H9 (cell line): ENCODE results near the gene VWF. TPM values are rescaled to one million over a fixed set of nuclear protein-coding genes. Genes with fewer than 3 reads are reported as not detected.

Experiments
- DNase-seq: peaks from one replicate; pipeline ENCODE4 v3.0.0-alpha.2; 2017
- H2AFZ ChIP-seq: one replicate; pipeline ENCODE4 v1.6.1; 2013; ENCODE audit warnings: mild to moderate bottlenecking, low read length, control low read depth, moderate library complexity
- H2AK5ac ChIP-seq: 2 replicates; pipeline ENCODE4 v1.6.1; 2013; ENCODE audit warnings: low read length, control low read depth, mixed read lengths; ENCODE audit not compliant: insufficient read length
- H2BK120ac ChIP-seq: one replicate; pipeline ENCODE4 v1.6.1; 2013; ENCODE audit warnings: low read depth, mild to moderate bottlenecking, low read length, control low read depth, inconsistent platforms; ENCODE audit not compliant: poor library complexity, severe bottlenecking
- H2BK12ac ChIP-seq: 2 replicates; pipeline ENCODE4 v1.6.1; 2013; ENCODE audit warnings: low read length, control low read depth, mixed read lengths, low read depth; ENCODE audit not compliant: insufficient read length
- H2BK15ac ChIP-seq: 2 replicates; pipeline ENCODE4 v1.6.1; 2013; ENCODE audit warnings: low read depth, low read length, control low read depth
- H2BK20ac ChIP-seq: one replicate; pipeline ENCODE4 v1.6.1; 2013; ENCODE audit warnings: low read depth, mild to moderate bottlenecking, low read length, control low read depth, inconsistent platforms; ENCODE audit not compliant: poor library complexity, severe bottlenecking
- H2BK5ac ChIP-seq: 2 replicates; pipeline ENCODE4 v1.6.1; 2013; ENCODE audit warnings: low read length, control low read depth, mixed read lengths; ENCODE audit not compliant: insufficient read length
- H3K14ac ChIP-seq: 2 replicates; pipeline ENCODE4 v1.6.1; 2013; ENCODE audit warnings: low read length, control low read depth; ENCODE audit not compliant: insufficient read depth
- H3K18ac ChIP-seq: 2 replicates; pipeline ENCODE4 v1.6.1; 2013; ENCODE audit warnings: low read depth, mild to moderate bottlenecking, mixed read lengths, low read length, control low read depth; ENCODE audit not compliant: insufficient read length
- H3K23ac ChIP-seq: 2 replicates; pipeline ENCODE4 v1.6.1; 2013; ENCODE audit warnings: low read length, control low read depth, mixed read lengths, low read depth; ENCODE audit not compliant: insufficient read length
- H3K23me2 ChIP-seq: 2 replicates; pipeline ENCODE4 v1.6.1; 2013; ENCODE audit warnings: low read depth, mild to moderate bottlenecking, mixed read lengths, low read length, control low read depth; ENCODE audit not compliant: insufficient read length, poor library complexity, severe bottlenecking
- H3K27ac ChIP-seq: 2 replicates; pipeline ENCODE4 v1.5.1; 2013; ENCODE audit warnings: low read length, control low read depth, mixed read lengths, low read depth; ENCODE audit not compliant: insufficient read length
- H3K27me3 ChIP-seq: 2 replicates; pipeline ENCODE4 v1.6.1; 2013; ENCODE audit warnings: low read length, control low read depth, inconsistent platforms; ENCODE audit not compliant: insufficient read depth
- H3K4ac ChIP-seq: 2 replicates; pipeline ENCODE4 v1.6.1; 2013; ENCODE audit warnings: low read depth, mild to moderate bottlenecking, control low read depth, inconsistent platforms, low read length, moderate library complexity
- H3K4me1 ChIP-seq: 2 replicates; pipeline ENCODE4 v1.6.1; 2013; ENCODE audit warnings: low read length, control low read depth, inconsistent platforms; ENCODE audit not compliant: insufficient read depth
- H3K4me2 ChIP-seq: 2 replicates; pipeline ENCODE4 v1.6.1; 2013; ENCODE audit warnings: low read length, control low read depth, mixed read lengths; ENCODE audit not compliant: insufficient read length, insufficient read depth
- H3K56ac ChIP-seq: 2 replicates; pipeline ENCODE4 v1.6.1; 2013; ENCODE audit warnings: low read depth, mild to moderate bottlenecking, mixed read lengths, low read length, control low read depth; ENCODE audit not compliant: insufficient read length
- H3K79me1 ChIP-seq: 2 replicates; pipeline ENCODE4 v1.6.1; 2013; ENCODE audit warnings: low read depth, mild to moderate bottlenecking, moderate library complexity, low read length, control low read depth, inconsistent platforms; ENCODE audit not compliant: insufficient read depth, poor library complexity, severe bottlenecking
- H3K79me2 ChIP-seq: 2 replicates; pipeline ENCODE4 v1.6.1; 2013; ENCODE audit warnings: low read length, control low read depth, inconsistent platforms; ENCODE audit not compliant: insufficient read depth
- H3K9ac ChIP-seq: 2 replicates; pipeline ENCODE4 v1.6.1; 2013; ENCODE audit warnings: low read length, control low read depth, mixed read lengths; ENCODE audit not compliant: insufficient read length; ENCODE audit errors: extremely low read depth
- H3K9me3 ChIP-seq: one replicate; pipeline ENCODE4 v1.6.1; 2013; ENCODE audit warnings: low read depth, low read length, inconsistent platforms; ENCODE audit not compliant: control insufficient read depth
- H3T11ph ChIP-seq: one replicate; pipeline ENCODE4 v1.6.1; 2013; ENCODE audit warnings: mild to moderate bottlenecking, low read length, control low read depth, inconsistent platforms
- H4K20me1 ChIP-seq: one replicate; pipeline ENCODE4 v1.6.1; 2013; ENCODE audit not compliant: control insufficient read depth, insufficient read length, insufficient read depth
- H4K5ac ChIP-seq: 2 replicates; pipeline ENCODE4 v1.6.1; 2013; ENCODE audit warnings: low read depth, mild to moderate bottlenecking, mixed read lengths, low read length, control low read depth; ENCODE audit not compliant: insufficient read length
- H4K8ac ChIP-seq: replicated peaks from 2 replicates; pipeline ENCODE4 v1.6.1; 2013; ENCODE audit warnings: low read length, control low read depth, mixed read lengths, low read depth; ENCODE audit not compliant: insufficient read length
- H4K91ac ChIP-seq: 2 replicates; pipeline ENCODE4 v1.6.1; 2013; ENCODE audit warnings: low read depth, mild to moderate bottlenecking, moderate library complexity, mixed read lengths, low read length, control low read depth; ENCODE audit not compliant: insufficient read length
- H3K27ac Mint-ChIP-seq, 3 experiments: 2 replicates in 2 of 3; 3 replicates in 1 of 3; pipeline ENCODE4 v1.8.0; 2020 to 2021; ENCODE audit warnings: mixed read lengths in 3 of 3, mild to moderate bottlenecking in 1 of 3, moderate library complexity in 1 of 3
- H3K27me3 Mint-ChIP-seq: 2 replicates; pipeline ENCODE4 v1.8.0; 2021; ENCODE audit warnings: low read depth, mild to moderate bottlenecking, moderate library complexity, mixed read lengths
- H3K36me3 Mint-ChIP-seq, 3 experiments: 2 replicates in 2 of 3; 3 replicates in 1 of 3; pipeline ENCODE4 v1.8.0; 2020 to 2021; ENCODE audit warnings: low read depth in 3 of 3, mixed read lengths in 3 of 3; ENCODE audit not compliant: insufficient read depth in 1 of 3
- H3K4me1 Mint-ChIP-seq, 2 experiments: 2 replicates each; pipeline ENCODE4 v1.8.0; 2020; ENCODE audit warnings: mixed read lengths in 2 of 2
- H3K4me3 Mint-ChIP-seq, 2 experiments: 2 replicates in 1 of 2; 3 replicates in 1 of 2; pipeline ENCODE4 v1.8.0; 2020 to 2021; ENCODE audit warnings: mild to moderate bottlenecking in 2 of 2, mixed read lengths in 2 of 2, moderate library complexity in 1 of 2
- H3K9me3 Mint-ChIP-seq, 2 experiments: 2 replicates in 1 of 2; 3 replicates in 1 of 2; pipeline ENCODE4 v1.8.0; 2020; ENCODE audit warnings: mild to moderate bottlenecking in 2 of 2, mixed read lengths in 2 of 2, moderate library complexity in 1 of 2
- CTCF ChIP-seq: fragments of 200-600 bp; sonication (generic); conservative IDR thresholded peaks from 3 replicates; pipeline ENCODE4 v1.8.0; 2021; ENCODE audit warnings: antibody characterized with exemption, mild to moderate bottlenecking
- WGBS: extraction: QIAGEN DNeasy Blood & Tissue Kit; methylation state at CpG from one replicate; pipeline ENCODE4 v1.1.7; 2013; ENCODE audit warnings: missing lambda C conversion rate, low lambda C conversion rate, mixed read lengths; ENCODE audit not compliant: insufficient read length; ENCODE audit errors: extremely low coverage; 5-methylcytosine and 5-hydroxymethylcytosine counted together
- total RNA-seq: library from RNA; stranded (reverse); gene quantifications from 2 replicates; pipeline ENCODE4 v1.2.1, GENCODE V29; 2021

Gene VWF
- total RNA-seq, 1 experiment from 2014 or later = 0.17 TPM

- Histone ChIP-seq H3K79me2 (no peaks in the 10 kb centered on the region), H3K23ac (no peak overlapping the region), H2BK120ac (no peak overlapping the region), H3K27ac (no peak overlapping the region), H2BK5ac (no peak overlapping the region), H3T11ph (no peak overlapping the region), H3K79me1 (no peaks in the 10 kb centered on the region), H4K5ac (no peak overlapping the region), H3K9ac (no peak overlapping the region), H3K18ac (no peak overlapping the region), H2BK12ac (no peak overlapping the region), H3K56ac (no peak overlapping the region), H2AK5ac (no peak overlapping the region), H2BK15ac (no peak overlapping the region), H4K91ac (no peak overlapping the region), H3K4me2 (no peak overlapping the region), H4K20me1 (no peaks in the 10 kb centered on the region), H2AFZ (no peak overlapping the region), H2BK20ac (no peak overlapping the region), H3K4ac (no peak overlapping the region), H3K23me2 (no peaks in the 10 kb centered on the region), H3K14ac (no peak overlapping the region), H3K9me3 (no peaks in the 10 kb centered on the region), H4K8ac (no peak overlapping the region), H3K27me3 (no peaks in the 10 kb centered on the region), H3K4me1 (no peaks in the 10 kb centered on the region)
- no peak for TF ChIP-seq CTCF
- WGBS = no CpG with 5 or more reads among the region's 6 CpGs
- H3K4me3 Mint-ChIP-seq = no peak overlapping the region
- no peaks in the 10 kb centered on the region for H3K4me1 Mint-ChIP-seq
- H3K27me3 Mint-ChIP-seq = peaks cover 23% of the 10 kb centered on the region
- DNase-seq = no peak
- H3K27ac Mint-ChIP-seq = no peak overlapping the region; a peak in 1 of 7 replicates
- no peaks in the 10 kb centered on the region; a peak in 1 of 7 replicates for H3K36me3 Mint-ChIP-seq
- no peaks in the 10 kb centered on the region; a peak in 1 of 5 replicates for H3K9me3 Mint-ChIP-seq
These were observed 147.8 kb downstream of the VWF start for GRCh38 chr12:5976711-5977110.
